Measurements from ENCODE around the gene SPRED2. TPM values are rescaled to one million over a fixed set of nuclear protein-coding genes. Genes with fewer than 3 reads are reported as not detected.

The SPRED2 gene
- total and polyA plus RNA-seq, 8 donors = 31.5 to 47.1 (median 40.4) TPM

DNA sequence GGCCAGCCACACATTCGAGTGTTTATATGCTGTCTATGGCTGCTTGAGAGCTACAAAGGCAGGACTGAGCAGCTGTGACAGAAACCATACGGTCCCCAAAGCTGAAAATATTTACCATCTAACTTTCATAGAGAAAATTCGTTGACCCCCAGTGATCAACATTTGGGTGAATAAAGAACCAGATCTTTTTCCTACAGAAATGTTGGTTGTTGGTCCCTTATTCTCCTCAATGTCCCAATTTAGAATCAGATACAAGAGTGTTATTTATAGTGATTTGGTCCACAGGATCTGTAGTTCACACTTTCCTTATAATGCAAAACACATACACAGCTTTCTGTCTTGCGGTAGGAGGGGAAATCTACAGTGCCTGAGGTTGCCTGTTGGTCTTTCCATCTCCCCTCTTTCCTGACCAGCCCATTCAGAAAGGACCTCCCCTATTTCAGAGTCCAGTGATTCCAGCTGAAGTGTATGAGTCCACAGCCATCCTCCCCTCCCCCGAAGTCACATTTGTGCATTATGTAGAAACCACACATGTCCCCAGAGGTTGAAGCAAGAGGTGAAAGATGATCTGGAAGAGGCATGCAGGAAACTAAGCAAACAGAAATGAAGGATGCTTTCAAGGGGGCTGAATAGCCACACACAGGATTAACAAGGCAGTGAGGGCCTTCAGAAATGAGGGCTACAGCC lies 61.9 kb downstream of the SPRED2 start:
- Histone ChIP-seq H3K27me3 (no peaks in the 10 kb centered on the region), H3K27ac (no peak overlapping the region), H3K4me1 (peaks cover 21 to 61% of the 10 kb centered on the region in 2 donors), H3K36me3 (no peaks in the 10 kb centered on the region), H3K4me3 (no peak overlapping the region), H3K9me3 (no peaks in the 10 kb centered on the region)
- no peak for ATAC-seq
- no peak for DNase-seq
- intact Hi-C loops (cut with DNase I) = no loop called here
- TF ChIP-seq, protein P1, sequence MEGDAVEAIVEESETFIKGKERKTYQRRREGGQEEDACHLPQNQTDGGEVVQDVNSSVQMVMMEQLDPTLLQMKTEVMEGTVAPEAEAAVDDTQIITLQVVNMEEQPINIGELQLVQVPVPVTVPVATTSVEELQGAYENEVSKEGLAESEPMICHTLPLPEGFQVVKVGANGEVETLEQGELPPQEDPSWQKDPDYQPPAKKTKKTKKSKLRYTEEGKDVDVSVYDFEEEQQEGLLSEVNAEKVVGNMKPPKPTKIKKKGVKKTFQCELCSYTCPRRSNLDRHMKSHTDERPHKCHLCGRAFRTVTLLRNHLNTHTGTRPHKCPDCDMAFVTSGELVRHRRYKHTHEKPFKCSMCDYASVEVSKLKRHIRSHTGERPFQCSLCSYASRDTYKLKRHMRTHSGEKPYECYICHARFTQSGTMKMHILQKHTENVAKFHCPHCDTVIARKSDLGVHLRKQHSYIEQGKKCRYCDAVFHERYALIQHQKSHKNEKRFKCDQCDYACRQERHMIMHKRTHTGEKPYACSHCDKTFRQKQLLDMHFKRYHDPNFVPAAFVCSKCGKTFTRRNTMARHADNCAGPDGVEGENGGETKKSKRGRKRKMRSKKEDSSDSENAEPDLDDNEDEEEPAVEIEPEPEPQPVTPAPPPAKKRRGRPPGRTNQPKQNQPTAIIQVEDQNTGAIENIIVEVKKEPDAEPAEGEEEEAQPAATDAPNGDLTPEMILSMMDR (IDR thresholded peaks at IDR 0.05) = no peak

DNA sequence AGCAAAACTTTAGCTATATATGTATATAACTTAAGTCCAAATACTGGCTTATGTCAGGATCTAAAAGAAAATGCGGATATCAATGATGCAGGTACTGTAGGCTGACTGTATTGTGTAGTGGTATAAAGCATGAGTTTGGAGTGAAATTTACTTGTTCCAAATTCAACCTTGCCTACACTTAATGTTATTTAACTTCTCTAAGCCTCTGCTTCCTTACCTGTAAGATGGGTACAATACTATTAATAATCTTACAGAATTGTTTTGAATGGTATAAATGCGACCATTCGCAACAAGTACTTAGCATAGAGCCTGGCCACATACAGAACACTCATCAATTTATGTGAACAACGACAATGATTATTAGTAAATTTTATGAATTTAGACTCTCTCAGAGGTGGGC lies 62.4 kb downstream of the SPRED2 start:
- H3K36me3 ChIP-seq = no peaks in the 10 kb centered on the region
- TF ChIP-seq, protein P1 (IDR thresholded peaks at IDR 0.05) = no peak
- no peak for ATAC-seq
- no peak for DNase-seq
- no peaks in the 10 kb centered on the region for H3K27me3 ChIP-seq
- intact Hi-C loops (cut with DNase I) = no loop called here
- no peak overlapping the region for H3K27ac ChIP-seq
- H3K9me3 ChIP-seq = no peaks in the 10 kb centered on the region
- H3K4me1 ChIP-seq = peaks cover 21 to 56% of the 10 kb centered on the region in 2 donors
- H3K4me3 ChIP-seq = no peak overlapping the region

DNA sequence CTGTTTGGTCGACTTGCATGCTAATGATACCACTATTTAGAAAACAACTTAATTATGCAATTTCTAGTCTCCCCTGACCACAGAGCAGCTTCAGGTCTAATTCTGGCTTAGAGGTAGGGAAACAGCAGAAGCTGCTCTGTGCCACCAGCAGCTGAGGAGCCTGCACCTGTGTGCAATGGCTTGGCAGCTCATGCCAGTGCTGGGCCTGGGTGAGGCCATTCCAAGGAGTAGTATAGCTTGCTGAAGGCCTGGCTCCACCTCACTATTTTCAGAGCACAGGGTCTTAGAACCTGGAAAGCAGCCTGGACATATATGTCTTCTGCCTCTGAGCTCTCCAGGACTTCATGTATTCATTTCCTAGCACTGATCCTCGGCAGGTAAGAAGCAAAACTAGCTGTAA lies 62.8 kb downstream of the SPRED2 start:
- no peak overlapping the region for H3K27ac ChIP-seq
- intact Hi-C loops (cut with DNase I) = no loop called here

DNA sequence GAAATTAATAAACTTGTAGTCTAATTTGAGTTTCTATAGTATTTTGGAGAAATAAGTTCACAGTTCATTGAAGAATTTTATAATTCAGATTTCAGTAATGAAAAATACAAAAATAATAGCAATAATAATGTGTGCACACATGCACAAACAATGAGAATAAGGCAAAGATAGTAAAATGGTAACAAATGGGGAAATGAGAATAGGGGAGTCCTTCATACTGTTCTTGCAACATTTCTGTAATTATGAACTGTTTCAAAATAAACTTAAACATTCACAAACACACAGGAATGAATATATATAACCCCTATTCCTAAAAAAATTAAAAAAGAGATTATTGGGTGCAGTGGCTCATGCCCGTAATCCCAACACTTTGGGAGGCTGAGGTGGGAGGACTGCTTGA lies 63.9 kb downstream of the SPRED2 start:
- intact Hi-C loops (cut with DNase I) = no loop called here
- H3K27me3 ChIP-seq = no peaks in the 10 kb centered on the region
- no peaks in the 10 kb centered on the region for H3K9me3 ChIP-seq
- no peak overlapping the region for H3K4me3 ChIP-seq
- DNase-seq (no peak), ATAC-seq (no peak)
- TF ChIP-seq, protein P1 (IDR thresholded peaks at IDR 0.05) = no peak
- H3K4me1 ChIP-seq = peaks cover 15 to 56% of the 10 kb centered on the region in 2 donors
- no peaks in the 10 kb centered on the region for H3K36me3 ChIP-seq
- H3K27ac ChIP-seq = no peak overlapping the region

More for the DNA sequence above, 62.8 kb downstream of the SPRED2 start:
- TF ChIP-seq, protein P1 (IDR thresholded peaks at IDR 0.05) = no peak
- ATAC-seq (no peak), DNase-seq (no peak)
- H3K9me3 ChIP-seq = no peaks in the 10 kb centered on the region
- H3K4me1 ChIP-seq = peaks cover 21 to 56% of the 10 kb centered on the region in 2 donors
- H3K36me3 ChIP-seq = no peaks in the 10 kb centered on the region
- no peaks in the 10 kb centered on the region for H3K27me3 ChIP-seq
- no peak overlapping the region for H3K4me3 ChIP-seq

DNA sequence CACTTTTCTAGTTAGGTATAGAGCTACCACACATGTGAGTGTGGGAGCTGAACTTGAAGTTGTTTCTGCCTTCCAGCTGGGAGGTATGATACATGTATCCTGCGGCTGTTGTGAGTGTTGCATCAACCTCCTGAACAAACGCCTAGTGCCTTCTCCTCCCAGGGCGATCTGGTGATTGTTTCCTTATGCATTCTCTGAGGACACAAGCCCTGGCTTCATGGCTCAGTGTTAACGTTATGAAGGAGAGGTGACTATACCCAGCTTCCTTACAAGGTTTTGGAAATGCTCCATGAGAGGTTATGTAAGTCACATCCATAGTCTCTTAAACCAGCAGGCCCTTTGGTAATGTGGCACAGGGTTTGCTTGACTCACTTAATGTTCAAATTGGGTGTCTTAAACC lies 64.9 kb downstream of the SPRED2 start:
- intact Hi-C loops (cut with DNase I) = no loop called here
- no peak overlapping the region for H3K27ac ChIP-seq
- no peaks in the 10 kb centered on the region for H3K27me3 ChIP-seq
- no peak overlapping the region for H3K4me3 ChIP-seq
- DNase-seq (peak in 1 of 4 donors; percentile 29), ATAC-seq (peak; percentile 47)
- H3K4me1 ChIP-seq = peaks cover 14 to 56% of the 10 kb centered on the region in 2 donors
- no peaks in the 10 kb centered on the region for H3K9me3 ChIP-seq
- TF ChIP-seq, protein P1 (IDR thresholded peaks at IDR 0.05) = no peak
- no peaks in the 10 kb centered on the region for H3K36me3 ChIP-seq

Data from left lung (tissue), 10 donors.